Astrocyte of the cerebellum (primary cell): Measurements from ENCODE around the gene SHC2.
"Not testable (repeated sequence)": the region's sequence is repeated elsewhere in the genome, so short reads cannot be mapped to it uniquely, and the experiment has no call there.

ENCODE experiments used
- DNase-seq: peaks from one replicate; pipeline ENCODE4 v3.0.0-alpha.2; 2011; ENCODE audit warnings: low read depth
- H3K4me3 ChIP-seq: 2 replicates; pipeline ENCODE4 v1.5.1; 2011; ENCODE audit warnings: mild to moderate bottlenecking, low read depth, low read length, moderate library complexity
- in situ Hi-C: cut with HindIII; loops from 2 replicates; pipeline ENCODE4 v1.10.0; 2017; ENCODE audit warnings: low sequenced_read_pairs
- TF ChIP-seq, protein P1 (sequence below): IDR thresholded peaks from 2 replicates; pipeline ENCODE4 v1.5.1; 2012; ENCODE audit warnings: low read length, low read depth, moderate library complexity, mild to moderate bottlenecking; ENCODE audit errors: missing control alignments

SHC2 gene

DNA sequence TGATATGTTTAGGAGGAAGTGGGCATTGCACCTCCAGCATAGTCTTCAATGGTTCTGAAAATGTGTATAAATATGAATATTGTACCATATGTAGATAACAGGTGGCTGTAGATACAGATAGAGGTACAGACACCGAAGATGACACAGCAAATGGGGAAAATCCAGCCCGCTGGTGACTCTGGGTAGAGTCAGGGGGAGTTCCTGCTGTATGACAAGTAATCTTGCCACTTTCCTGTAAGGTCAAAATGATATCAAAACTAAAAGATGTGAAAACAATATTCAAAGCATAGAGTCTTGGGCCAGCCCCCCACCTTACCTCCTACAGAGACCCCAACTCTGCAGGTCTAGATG is 69.7 kb downstream of the SHC2 start:
- TF ChIP-seq, protein P1, sequence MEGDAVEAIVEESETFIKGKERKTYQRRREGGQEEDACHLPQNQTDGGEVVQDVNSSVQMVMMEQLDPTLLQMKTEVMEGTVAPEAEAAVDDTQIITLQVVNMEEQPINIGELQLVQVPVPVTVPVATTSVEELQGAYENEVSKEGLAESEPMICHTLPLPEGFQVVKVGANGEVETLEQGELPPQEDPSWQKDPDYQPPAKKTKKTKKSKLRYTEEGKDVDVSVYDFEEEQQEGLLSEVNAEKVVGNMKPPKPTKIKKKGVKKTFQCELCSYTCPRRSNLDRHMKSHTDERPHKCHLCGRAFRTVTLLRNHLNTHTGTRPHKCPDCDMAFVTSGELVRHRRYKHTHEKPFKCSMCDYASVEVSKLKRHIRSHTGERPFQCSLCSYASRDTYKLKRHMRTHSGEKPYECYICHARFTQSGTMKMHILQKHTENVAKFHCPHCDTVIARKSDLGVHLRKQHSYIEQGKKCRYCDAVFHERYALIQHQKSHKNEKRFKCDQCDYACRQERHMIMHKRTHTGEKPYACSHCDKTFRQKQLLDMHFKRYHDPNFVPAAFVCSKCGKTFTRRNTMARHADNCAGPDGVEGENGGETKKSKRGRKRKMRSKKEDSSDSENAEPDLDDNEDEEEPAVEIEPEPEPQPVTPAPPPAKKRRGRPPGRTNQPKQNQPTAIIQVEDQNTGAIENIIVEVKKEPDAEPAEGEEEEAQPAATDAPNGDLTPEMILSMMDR, result no peak
- in situ Hi-C loops, result no loop called here
- H3K4me3 ChIP-seq, result no peak overlapping the region
- DNase-seq, result no peak

- in situ Hi-C loops, result no loop called here
- DNase-seq, result no peak
- TF ChIP-seq, protein P1, result no peak
- H3K4me3 ChIP-seq, result no peak overlapping the region
Measured at GRCh38 chr19:390386-391206, 70.2 kb downstream of the SHC2 start.

GRCh38 chr19:389935-390289 is 70.9 kb downstream of the SHC2 start:
- in situ Hi-C loops, result no loop called here
- TF ChIP-seq, protein P1, result no peak
- DNase-seq, result no peak
- no peak overlapping the region for H3K4me3 ChIP-seq

- in situ Hi-C loops, result no loop called here
- TF ChIP-seq, protein P1, result no peak
- H3K4me3 ChIP-seq, result no peak overlapping the region
- no peak for DNase-seq
Measured at GRCh38 chr19:389255-389934, 71.4 kb downstream of the SHC2 start.

DNA sequence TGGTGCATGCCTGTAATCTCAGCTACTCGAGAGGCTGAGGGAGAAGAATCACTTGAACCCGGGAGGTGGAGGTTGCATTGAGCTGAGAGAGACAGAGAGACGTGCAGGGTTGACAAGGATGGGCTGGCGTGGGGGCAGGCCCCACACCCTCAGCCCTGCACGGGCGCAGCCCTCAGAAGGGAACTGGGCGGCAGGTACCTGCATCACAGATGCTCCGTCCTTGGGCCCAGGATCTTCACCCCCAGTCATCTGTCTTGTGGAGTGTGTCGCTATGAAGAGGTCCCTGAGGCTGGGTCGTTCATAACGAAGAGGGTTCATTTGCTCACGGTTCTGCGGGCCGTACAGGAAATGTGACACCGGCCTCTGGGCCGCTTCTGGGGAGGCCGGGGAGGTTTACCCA is 72.1 kb downstream of the SHC2 start:
- TF ChIP-seq, protein P1, result no peak
- DNase-seq, result no peak
- in situ Hi-C loops, result no loop called here
- H3K4me3 ChIP-seq, result no peak overlapping the region

GRCh38 chr19:387777-388176 is 73.1 kb downstream of the SHC2 start:
- no peak overlapping the region for H3K4me3 ChIP-seq
- TF ChIP-seq, protein P1, result no peak
- in situ Hi-C loops, result no loop called here
- no peak for DNase-seq

DNA sequence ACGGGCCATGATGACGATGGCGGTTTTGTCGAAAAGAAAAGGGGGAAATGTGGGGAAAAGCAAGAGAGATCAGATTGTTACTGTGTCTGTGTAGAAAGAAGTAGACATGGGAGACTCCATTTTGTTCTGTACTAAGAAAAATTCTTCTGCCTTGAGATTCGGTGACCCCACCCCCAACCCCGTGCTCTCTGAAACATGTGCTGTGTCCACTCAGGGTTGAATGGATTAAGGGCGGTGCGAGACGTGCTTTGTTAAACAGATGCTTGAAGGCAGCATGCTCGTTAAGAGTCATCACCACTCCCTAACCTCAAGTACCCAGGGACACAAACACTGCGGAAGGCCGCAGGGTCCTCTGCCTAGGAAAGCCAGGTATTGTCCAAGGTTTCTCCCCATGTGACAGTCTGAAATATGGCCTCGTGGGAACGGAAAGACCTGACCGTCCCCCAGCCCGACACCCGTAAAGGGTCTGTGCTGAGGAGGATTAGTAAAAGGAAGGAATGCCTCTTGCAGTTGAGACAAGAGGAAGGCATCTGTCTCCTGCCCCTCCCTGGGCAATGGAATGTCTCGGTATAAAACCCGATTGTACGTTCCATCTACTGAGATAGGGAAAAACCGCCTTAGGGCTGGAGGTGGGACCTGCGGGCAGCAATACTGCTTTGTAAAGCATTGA is 74.1 kb downstream of the SHC2 start:
- DNase-seq, in situ Hi-C loops, H3K4me3 ChIP-seq: not testable (repeated sequence)

DNA sequence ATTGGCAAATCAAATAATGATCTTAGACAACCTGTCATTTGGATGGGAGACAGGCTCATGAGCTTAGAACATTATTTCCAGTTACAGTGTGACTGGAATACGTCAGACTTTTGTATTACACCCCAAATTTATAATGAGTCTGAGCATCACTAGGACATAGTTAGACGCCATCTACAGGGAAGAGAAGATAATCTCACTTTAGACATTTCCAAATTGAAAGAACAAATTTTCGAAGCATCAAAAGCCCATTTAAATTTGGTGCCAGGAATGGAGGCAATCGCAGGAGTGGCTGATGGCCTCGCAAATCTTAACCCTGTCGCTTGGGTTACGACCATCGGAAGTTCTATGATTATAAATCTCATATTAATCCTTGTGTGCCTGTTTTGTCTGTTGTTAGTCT is 74.6 kb downstream of the SHC2 start:
- in situ Hi-C loops, result not testable (repeated sequence)

More for the DNA sequence above, 74.6 kb downstream of the SHC2 start:
- not testable (repeated sequence) for H3K4me3 ChIP-seq, DNase-seq
